Stomach (tissue), 9 donors: ENCODE results near the gene SCMH1. TPM values are rescaled to one million over a fixed set of nuclear protein-coding genes. Genes with fewer than 3 reads are reported as not detected.

Experiments used
- DNase-seq, 2 donors: peaks; one replicate each; pipeline versions ENCODE4 v3.0.0 to v3.0.0-alpha.2; 2013 to 2019
- H3K27ac ChIP-seq, 5 donors: fragments of 200-600 bp in 4 of 5; sonication (generic) in 4 of 5; one replicate each; pipeline ENCODE4 v1.5.1; 2013 to 2019; ENCODE audit warnings: mild to moderate bottlenecking in 1 of 5, moderate library complexity in 1 of 5
- H3K27me3 ChIP-seq, 3 donors: fragments of 200-600 bp; sonication (generic); one replicate each; pipeline ENCODE4 v1.5.1; 2017 to 2019; ENCODE audit warnings: mixed run types in 1 of 3
- H3K36me3 ChIP-seq, 4 donors: fragments of 200-600 bp; sonication (generic); 1 replicate in 3 of 4; 2 replicates in 1 of 4; pipeline ENCODE4 v1.5.1; 2016 to 2019
- H3K4me1 ChIP-seq, 4 donors: fragments of 200-600 bp; sonication (generic); one replicate each; pipeline ENCODE4 v1.5.1; 2016 to 2019
- H3K4me3 ChIP-seq, 4 donors: fragments of 200-600 bp; sonication (generic) in 3 of 4; one replicate each; pipeline ENCODE4 v1.5.1; 2016 to 2019; ENCODE audit warnings: mild to moderate bottlenecking in 1 of 4
- H3K9me3 ChIP-seq, 4 donors: fragments of 200-600 bp; sonication (generic); one replicate each; pipeline ENCODE4 v1.5.1; 2016 to 2019
- EP300 ChIP-seq: sonication (generic); formaldehyde crosslinking; IDR thresholded peaks from one replicate; pipeline ENCODE4 v1.6.1; 2017; ENCODE audit warnings: antibody characterized with exemption
- POLR2A ChIP-seq, 4 donors: fragments of 450-650 bp; IDR thresholded peaks; one replicate each; pipeline ENCODE4 v1.6.1; 2016; ENCODE audit warnings: antibody characterized with exemption in 4 of 4, control low read depth in 2 of 4, mild to moderate bottlenecking in 1 of 4, moderate library complexity in 1 of 4
- POLR2AphosphoS5 ChIP-seq, 3 donors: sonication (generic); formaldehyde crosslinking; IDR thresholded peaks; one replicate each; pipeline ENCODE4 v1.6.1; 2016; ENCODE audit warnings: antibody characterized with exemption in 3 of 3
- WGBS, 5 donors: extraction: QIAGEN DNeasy Blood & Tissue Kit in 3 of 5; methylation state at CpG; one replicate each; pipeline versions ENCODE4 v1.1.5 to v1.1.7; 2013 to 2018; 5-methylcytosine and 5-hydroxymethylcytosine counted together
- intact Hi-C: fragments of 100-400 bp; cut with DNase I; formaldehyde crosslinking; loops from one replicate; pipeline ENCODE4 v1.15.1; 2023; ENCODE audit warnings: low total_unique reads
- polyA plus RNA-seq, 3 donors: library from polyadenylated mRNA; stranded (reverse); fragments of 200-250 nt; gene quantifications; one replicate each; pipeline ENCODE4 v1.2.3, GENCODE V29; 2013
- total RNA-seq, 5 donors: library from RNA; depleted of rRNA; stranded (reverse); fragments of >200 nt; gene quantifications; one replicate each; pipeline versions ENCODE4 v1.1.0 to v1.2.3, GENCODE V29; 2014 to 2016
- TF ChIP-seq, protein P1 (sequence below), 7 experiments: fragments of 450-650 bp in 4 of 7; fragments of 200-600 bp in 3 of 7; sonication (generic) in 3 of 7; IDR thresholded peaks; one replicate each; pipeline ENCODE4 v1.5.1; 2016 to 2019; ENCODE audit warnings: antibody characterized with exemption in 7 of 7, control low read depth in 2 of 7, mild to moderate bottlenecking in 1 of 7
- donor health status: healthy with polysubstance abuse.
- donor health status: Bipolar disorder and iron deficiency.
- donor health status: healthy.

Gene SCMH1
- total and polyA plus RNA-seq, 8 donors: 22.6 to 84.6 (median 35.6) TPM

DNA sequence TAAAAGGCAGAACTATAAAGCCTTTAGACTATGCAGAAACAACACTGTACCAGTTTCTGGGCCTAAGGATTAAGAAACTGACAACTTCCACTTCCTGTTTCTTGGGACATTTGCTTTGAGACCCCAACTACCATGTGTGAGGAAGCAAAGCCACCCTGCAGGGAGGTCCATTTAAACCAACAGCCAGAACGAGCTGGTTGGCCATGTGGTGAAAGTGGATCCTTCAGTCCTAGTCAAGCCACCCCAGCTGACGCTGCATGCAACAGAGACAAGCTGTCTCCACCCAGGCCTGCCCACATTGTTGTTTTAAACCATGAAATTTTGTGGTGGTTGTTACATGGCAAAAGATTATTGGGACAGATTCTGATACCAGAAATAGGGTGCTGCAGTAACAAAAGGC is 188.8 kb downstream of the SCMH1 start:
- intact Hi-C loops: no loop called here
- DNase-seq: peak in 1 of 2 donors; percentile 19
- no peaks in the 10 kb centered on the region for H3K4me1 ChIP-seq
- no peak overlapping the region for H3K27ac ChIP-seq
- TF ChIP-seq POLR2A (IDR thresholded peaks at IDR 0.05): no peak
- TF ChIP-seq POLR2AphosphoS5 (IDR thresholded peaks at IDR 0.05): no peak
- TF ChIP-seq, protein P1, sequence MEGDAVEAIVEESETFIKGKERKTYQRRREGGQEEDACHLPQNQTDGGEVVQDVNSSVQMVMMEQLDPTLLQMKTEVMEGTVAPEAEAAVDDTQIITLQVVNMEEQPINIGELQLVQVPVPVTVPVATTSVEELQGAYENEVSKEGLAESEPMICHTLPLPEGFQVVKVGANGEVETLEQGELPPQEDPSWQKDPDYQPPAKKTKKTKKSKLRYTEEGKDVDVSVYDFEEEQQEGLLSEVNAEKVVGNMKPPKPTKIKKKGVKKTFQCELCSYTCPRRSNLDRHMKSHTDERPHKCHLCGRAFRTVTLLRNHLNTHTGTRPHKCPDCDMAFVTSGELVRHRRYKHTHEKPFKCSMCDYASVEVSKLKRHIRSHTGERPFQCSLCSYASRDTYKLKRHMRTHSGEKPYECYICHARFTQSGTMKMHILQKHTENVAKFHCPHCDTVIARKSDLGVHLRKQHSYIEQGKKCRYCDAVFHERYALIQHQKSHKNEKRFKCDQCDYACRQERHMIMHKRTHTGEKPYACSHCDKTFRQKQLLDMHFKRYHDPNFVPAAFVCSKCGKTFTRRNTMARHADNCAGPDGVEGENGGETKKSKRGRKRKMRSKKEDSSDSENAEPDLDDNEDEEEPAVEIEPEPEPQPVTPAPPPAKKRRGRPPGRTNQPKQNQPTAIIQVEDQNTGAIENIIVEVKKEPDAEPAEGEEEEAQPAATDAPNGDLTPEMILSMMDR (IDR thresholded peaks at IDR 0.05): no peak
- no peak overlapping the region for H3K4me3 ChIP-seq
- 66 to 89% (median 83%) methylated on average over 2 of the region's 2 CpGs for WGBS, 5 donors
- no peaks in the 10 kb centered on the region for H3K9me3 ChIP-seq
- peaks cover 4 to 73% (median 55%) of the 10 kb centered on the region in 4 donors for H3K36me3 ChIP-seq
- H3K27me3 ChIP-seq: no peaks in the 10 kb centered on the region

DNA sequence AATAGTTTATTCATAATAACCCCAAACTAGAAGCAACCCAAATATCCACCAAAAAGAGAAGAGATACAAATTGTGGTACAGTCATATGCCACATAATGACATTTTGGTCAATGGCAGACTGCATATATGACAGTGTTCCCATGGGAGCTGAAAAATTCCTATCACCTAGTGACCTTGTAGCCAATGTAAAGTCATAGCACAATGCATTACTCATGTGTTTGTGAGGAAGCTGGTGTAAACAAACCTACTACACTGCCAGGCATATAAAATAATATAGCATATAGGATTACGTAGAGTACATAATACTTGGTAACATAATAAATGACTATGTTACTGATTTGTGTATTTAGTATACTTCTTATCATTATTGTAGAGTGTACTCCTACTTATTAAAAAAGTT is 191.1 kb downstream of the SCMH1 start:
- no peak for TF ChIP-seq POLR2A (IDR thresholded peaks at IDR 0.05)

GRCh38 chr1:41048540-41048939 is 193.6 kb downstream of the SCMH1 start:
- DNase-seq: no peak
- no peak for TF ChIP-seq EP300
- Histone ChIP-seq H3K4me1 (peaks cover 17 to 32% (median 25%) of the 10 kb centered on the region in 4 donors), H3K27ac (no peak overlapping the region), H3K4me3 (no peak overlapping the region), H3K27me3 (no peaks in the 10 kb centered on the region), H3K9me3 (no peaks in the 10 kb centered on the region), H3K36me3 (peaks cover 13 to 78% (median 57%) of the 10 kb centered on the region in 4 donors)
- 31 to 77% (median 50%) methylated on average over 3 of the region's 3 CpGs for WGBS, 5 donors
- intact Hi-C loops: no loop called here

More for the DNA sequence above, 191.1 kb downstream of the SCMH1 start:
- no peak overlapping the region for H3K27ac ChIP-seq
- intact Hi-C loops: no loop called here
- DNase-seq: no peak
- H3K9me3 ChIP-seq: no peaks in the 10 kb centered on the region
- 77 to 92% (median 83%) methylated on average over 1 of the region's 1 CpG for whole genome bisulfite sequencing, 5 donors
- no peak overlapping the region for H3K4me3 ChIP-seq
- H3K27me3 ChIP-seq: no peaks in the 10 kb centered on the region
- H3K36me3 ChIP-seq: peaks cover 13 to 77% (median 64%) of the 10 kb centered on the region in 4 donors
- peaks cover 5 to 13% (median 10%) of the 10 kb centered on the region in 4 donors for H3K4me1 ChIP-seq

DNA sequence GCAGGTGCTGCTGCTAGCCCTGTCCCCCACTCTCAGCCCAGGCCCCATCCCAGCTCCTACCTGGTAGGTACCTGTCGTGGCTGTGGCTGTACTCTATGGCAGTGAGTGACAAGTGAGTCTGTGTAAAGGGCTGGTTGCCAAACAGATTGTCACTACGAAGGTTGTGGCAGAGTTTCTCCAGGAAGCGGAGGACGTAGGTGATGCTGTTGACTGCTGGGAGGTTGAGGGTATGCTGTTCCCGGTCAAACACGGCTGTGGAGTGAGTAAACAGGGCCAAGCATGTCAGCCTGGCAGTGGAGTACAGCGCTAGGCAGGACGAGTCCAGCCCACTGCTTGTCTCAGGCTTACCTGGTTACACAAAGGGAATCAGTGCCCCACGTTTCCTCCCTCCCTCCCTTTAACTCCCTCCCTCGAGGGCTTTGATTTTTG is 195.7 kb downstream of the SCMH1 start:
- no peaks in the 10 kb centered on the region for H3K27me3 ChIP-seq
- H3K36me3 ChIP-seq: peaks cover 13 to 83% (median 52%) of the 10 kb centered on the region in 4 donors
- DNase-seq: peak; percentile 76
- intact Hi-C loops: no loop called here
- H3K4me3 ChIP-seq: no peak overlapping the region
- WGBS, 5 donors: 36 to 56% (median 40%) methylated on average over 10 of the region's 10 CpGs
- no peaks in the 10 kb centered on the region for H3K9me3 ChIP-seq
- peaks cover 17 to 32% (median 25%) of the 10 kb centered on the region in 4 donors for H3K4me1 ChIP-seq
- H3K27ac ChIP-seq: peak overlapping the region; percentile 71 to 90 (median 80)
- TF ChIP-seq EP300: no peak
- peak in 2 of 3 donors; percentile 59 for TF ChIP-seq POLR2AphosphoS5 (IDR thresholded peaks at IDR 0.05)

- Histone ChIP-seq H3K9me3 (no peaks in the 10 kb centered on the region), H3K27me3 (no peaks in the 10 kb centered on the region), H3K36me3 (peaks cover 13 to 87% (median 56%) of the 10 kb centered on the region in 4 donors), H3K4me3 (peak overlapping the region in 1 of 4 donors; percentile 23), H3K4me1 (peaks cover 17 to 32% (median 25%) of the 10 kb centered on the region in 4 donors), H3K27ac (peak overlapping the region; percentile 71 to 90 (median 80))
- peak; percentile 21 to 78 (median 54) for TF ChIP-seq POLR2AphosphoS5 (IDR thresholded peaks at IDR 0.05)
- TF ChIP-seq POLR2A (IDR thresholded peaks at IDR 0.05): no peak
- intact Hi-C loops: no loop called here
- 23 to 43% (median 26%) methylated on average over 5 of the region's 5 CpGs for WGBS, 5 donors
- DNase-seq: peak; percentile 41 to 82
These were observed 196.4 kb downstream of the SCMH1 start for GRCh38 chr1:41045740-41046139.

DNA sequence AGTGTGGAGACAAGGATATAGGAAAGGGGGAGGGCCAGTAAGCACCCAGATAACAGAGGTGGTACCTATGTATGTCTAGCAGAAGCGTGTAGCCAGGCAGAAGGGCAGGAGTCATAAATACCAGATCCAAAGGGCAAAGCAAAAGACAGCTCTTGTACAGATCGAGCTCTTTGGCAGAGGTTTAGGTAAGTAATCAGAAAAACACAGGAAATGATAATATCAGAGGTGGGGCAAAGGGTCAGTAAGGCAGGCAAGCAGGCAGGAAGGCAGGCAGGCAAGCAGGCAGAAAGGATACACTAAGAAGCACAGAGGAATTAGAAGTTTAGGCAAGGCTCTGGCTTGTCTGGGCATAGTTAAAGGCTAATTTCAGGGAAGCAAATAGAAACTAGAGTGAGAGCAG is 197.9 kb downstream of the SCMH1 start:
- DNase-seq: no peak
- peaks cover 19 to 92% (median 57%) of the 10 kb centered on the region in 4 donors for H3K36me3 ChIP-seq
- WGBS, 5 donors: 25 to 64% (median 44%) methylated on average over 2 of the region's 2 CpGs
- peaks cover 17 to 32% (median 25%) of the 10 kb centered on the region in 4 donors for H3K4me1 ChIP-seq
- TF ChIP-seq POLR2AphosphoS5 (IDR thresholded peaks at IDR 0.05) (peak in 1 of 3 donors; percentile 10), POLR2A (IDR thresholded peaks at IDR 0.05) (no peak)
- H3K27me3 ChIP-seq: no peaks in the 10 kb centered on the region
- H3K27ac ChIP-seq: peak overlapping the region in 4 of 5 donors; percentile 11 to 90 (median 80)
- H3K9me3 ChIP-seq: no peaks in the 10 kb centered on the region
- no peak overlapping the region for H3K4me3 ChIP-seq
- intact Hi-C loops: no loop called here

DNA sequence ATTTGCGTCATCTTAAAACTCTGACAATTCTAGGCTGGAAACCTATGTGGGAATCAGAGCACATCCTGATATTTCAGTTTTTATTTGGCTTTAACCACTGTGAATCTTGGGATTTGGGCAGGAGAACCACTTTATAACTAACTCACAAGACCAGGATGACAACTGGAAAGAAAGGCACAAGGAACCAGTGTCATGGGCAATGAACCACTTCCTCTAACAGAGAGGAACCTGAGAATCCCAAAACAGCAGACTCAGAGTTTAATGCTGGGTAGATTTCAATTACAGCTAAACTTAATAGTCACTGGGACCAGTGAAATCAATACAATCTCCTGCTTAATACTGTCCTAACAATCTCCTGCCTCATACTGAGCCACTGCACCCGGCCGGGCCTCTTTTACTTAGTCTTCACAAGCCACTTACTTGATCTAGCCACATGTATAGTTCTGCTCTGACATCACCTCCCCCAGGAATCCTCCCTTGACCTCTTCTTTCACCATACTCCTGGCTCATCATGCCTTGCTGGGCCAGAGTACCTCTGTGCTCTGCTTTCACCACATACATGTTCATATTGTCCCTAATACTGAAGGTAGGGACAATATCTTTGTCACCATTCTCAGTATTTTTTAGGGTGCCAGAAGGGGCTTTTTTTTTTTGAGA is 200.4 kb downstream of the SCMH1 start:
- no peak overlapping the region for H3K4me3 ChIP-seq
- H3K36me3 ChIP-seq: peaks cover 16 to 96% (median 63%) of the 10 kb centered on the region in 4 donors
- H3K4me1 ChIP-seq: peaks cover 13 to 28% (median 22%) of the 10 kb centered on the region in 4 donors
- DNase-seq: no peak
- WGBS, 5 donors: 90 to 97% (median 96%) methylated on average over 3 of the region's 3 CpGs
- H3K27me3 ChIP-seq: no peaks in the 10 kb centered on the region
- intact Hi-C loops: no loop called here
- TF ChIP-seq POLR2AphosphoS5 (IDR thresholded peaks at IDR 0.05): no peak
- TF ChIP-seq POLR2A (IDR thresholded peaks at IDR 0.05): no peak
- no peak for TF ChIP-seq EP300
- TF ChIP-seq, protein P1 (IDR thresholded peaks at IDR 0.05): no peak
- H3K27ac ChIP-seq: no peak overlapping the region
- H3K9me3 ChIP-seq: no peaks in the 10 kb centered on the region
